HG03565 (cell line): ENCODE results near the gene DOLPP1.

Source experiments
- ATAC-seq: cut with Tn5 transposase; IDR thresholded peaks from one replicate; pipeline ENCODE4 v1.9.1; 2021; ENCODE audit warnings: mild to moderate bottlenecking, moderate library complexity; ENCODE audit not compliant: unreplicated experiment

Gene DOLPP1

DNA sequence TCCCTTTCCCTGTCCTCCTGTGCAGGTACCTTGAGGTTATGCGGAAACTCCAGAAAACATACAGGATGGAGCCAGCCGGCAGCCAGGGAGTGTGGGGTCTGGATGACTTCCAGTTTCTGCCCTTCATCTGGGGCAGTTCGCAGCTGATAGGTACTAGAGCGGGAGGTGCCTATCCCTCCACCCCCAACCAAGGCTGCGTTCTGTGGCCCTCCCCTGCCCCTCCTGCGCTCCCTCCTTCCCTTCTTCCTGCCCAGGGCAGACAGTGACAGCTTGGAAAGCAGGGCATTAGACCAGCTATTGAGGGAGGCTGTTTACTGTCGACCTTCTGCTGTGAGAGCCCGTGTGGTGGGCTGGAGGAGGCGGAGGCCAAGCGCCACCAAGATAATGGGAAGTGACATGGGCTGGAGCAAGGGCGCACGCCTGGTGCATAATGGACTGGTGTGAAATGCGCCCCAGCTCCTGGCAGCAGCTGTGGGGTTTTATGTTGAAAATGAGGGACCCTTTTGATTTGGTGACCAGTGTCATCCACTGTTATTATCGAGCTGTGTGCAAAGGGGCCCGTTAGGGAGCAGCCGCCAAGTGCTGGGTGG is 55.6 kb downstream of the DOLPP1 start:
- ATAC-seq: no peak

DNA sequence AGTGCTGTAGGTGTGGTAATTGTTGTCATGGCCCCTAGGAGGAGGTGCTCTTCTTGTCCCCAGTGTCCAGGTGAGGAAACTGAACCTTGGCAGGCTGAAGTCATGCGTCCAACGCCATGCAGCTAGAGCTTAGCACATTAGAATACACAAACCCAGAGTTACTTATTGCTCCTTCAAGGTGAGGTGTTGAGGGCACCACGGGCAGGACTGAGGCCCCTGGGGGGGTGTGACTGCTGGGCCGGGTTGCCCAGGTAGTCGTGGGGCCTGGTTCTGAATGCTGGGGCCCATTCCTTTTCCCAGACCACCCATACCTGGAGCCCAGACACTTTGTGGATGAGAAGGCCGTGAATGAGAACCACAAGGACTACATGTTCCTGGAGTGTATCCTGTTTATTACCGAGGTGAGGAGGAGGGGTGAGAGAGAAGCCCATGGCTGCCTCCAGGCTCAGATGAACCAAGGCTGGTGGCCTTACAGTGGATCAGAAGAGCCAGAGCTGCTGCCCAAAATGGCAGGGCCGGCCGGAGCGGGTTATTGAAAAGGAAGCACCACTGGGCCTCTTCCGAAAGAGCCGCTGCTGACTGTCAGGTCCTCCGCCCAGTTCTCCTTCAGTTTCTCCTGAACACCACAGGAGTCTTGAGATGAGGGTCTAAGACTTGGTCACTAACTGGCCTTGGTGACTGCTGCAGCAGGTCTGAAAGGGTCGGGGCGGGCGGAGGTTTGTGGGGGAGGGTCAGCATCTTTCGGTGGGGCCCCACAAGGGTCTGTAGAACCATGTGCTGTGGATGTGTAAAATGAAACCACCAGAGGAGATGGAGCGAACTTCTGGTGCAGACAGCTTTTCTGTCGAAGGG is 56.6 kb downstream of the DOLPP1 start:
- no peak for ATAC-seq

DNA sequence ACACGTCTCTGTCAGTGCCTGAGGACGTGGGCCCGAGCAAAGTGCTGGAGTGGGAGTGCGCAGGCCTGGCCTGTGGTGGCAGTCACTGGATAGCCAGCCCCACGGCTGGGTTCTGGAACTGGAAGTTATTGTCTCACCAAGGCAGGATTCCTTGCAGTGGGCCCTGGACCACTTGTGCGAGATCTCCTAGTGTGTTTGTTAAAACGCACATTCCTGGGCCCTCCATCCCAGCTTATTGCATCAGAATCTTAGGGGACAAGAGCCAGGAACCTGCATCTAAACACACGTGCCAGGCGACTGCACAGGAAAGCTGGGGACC is 57.2 kb downstream of the DOLPP1 start:
- no peak for ATAC-seq

DNA sequence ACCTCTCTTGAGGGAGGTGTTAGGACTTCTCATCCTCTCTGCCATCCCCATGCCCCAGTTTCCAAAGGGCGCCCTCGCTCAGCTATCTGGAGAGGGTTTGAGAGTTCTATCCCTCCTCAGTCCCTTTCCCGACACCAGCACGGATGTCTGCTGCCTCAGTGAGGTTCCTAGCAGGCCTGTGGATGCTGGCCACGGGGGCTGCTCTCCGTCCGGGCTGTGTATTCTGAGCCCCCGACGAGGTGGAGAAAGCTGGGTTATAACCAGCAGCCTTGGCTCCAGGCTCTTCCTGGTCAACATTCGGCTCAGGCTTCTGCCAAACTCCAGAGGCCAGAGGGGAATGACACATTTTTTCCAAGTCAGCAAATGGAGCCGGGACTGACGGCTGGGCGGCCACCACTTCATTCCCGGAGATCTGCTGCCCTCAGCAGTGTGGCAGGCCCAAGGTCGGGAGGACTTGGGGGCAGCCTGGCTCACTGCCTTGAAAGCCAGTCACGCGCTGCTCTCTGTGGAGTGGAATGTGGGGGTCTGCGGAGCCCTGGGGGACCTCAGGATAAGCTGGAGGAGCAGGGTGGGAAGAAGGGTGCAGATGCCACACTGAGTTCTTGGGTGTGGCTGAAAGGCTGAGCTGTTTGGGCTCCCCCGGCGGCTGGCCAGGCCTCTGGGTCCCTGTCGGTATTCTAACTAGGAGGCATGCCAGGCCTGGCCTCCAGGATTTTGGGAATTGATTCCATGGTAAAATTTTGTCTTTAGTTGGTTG is 57.7 kb downstream of the DOLPP1 start:
- ATAC-seq: no peak

DNA sequence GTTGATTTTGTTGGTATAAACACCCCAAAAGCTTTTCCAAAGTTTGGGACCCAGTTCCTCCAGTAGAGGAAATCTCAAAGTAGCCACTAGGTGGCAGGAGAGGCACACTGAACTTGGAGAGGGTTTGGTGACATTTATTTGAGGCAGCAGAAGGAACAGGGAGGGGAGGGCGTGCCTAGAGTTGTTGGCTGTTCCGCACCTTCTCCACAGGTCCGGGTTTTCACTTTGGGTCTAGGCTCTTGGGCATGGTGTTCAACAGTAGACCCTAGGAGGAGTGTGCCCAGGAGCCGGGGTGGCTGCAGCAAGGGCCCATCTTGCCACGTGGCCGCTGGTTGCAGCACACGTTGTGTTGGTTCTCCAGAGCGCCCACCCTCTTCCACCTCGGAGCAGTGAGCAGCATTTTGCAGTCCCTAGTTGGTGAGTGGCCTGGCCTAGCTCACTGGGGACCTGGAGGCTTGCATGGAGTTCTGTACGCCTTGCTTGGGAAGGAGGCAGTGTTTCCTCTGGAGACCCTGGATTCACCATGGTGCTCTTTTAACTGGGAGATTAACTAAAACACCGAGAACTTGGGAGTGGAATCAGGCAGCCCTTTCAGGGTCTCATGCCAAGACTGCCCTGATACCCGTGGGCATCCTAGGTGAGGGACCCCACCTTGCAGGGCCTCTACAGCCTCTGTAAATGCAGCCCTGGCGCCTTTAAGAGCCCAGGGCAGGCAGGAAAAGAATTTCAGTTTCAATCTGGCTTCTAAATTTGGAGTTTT is 58.5 kb downstream of the DOLPP1 start:
- ATAC-seq: no peak

DNA sequence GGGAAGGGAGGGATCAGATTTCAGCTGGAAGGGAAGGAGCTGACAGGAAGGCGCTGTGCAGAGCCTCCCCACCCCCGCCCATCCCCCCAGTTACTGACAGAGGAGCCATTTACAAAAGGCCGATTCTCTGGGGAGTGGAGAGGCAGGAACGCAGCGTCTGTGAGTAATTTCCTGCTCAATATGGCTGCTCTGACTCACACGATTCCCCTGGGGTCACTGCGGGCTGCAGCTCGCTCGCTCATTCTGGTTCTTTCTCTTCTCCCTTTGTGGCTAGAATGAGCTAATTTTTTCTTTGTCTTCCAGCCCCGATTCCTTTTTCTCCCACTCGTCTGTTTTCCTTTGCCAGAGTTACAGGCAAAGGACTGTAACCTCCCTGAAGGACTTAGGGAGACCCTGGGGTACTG is 59.1 kb downstream of the DOLPP1 start:
- peak; percentile 57 for ATAC-seq
